PC-9 (cell line): ENCODE data around the gene RNF157.

Experiments
- CTCF ChIP-seq: fragments of 200-600 bp; sonication (generic); conservative IDR thresholded peaks from 2 replicates; pipeline ENCODE4 v1.6.1; 2017; ENCODE audit warnings: mixed run types, antibody characterized with exemption, mild to moderate bottlenecking, moderate library complexity
- EZH2 ChIP-seq: fragments of 200-600 bp; sonication (generic); IDR thresholded peaks from 2 replicates; pipeline ENCODE4 v1.8.0; 2017; ENCODE audit warnings: antibody characterized with exemption, low read depth

- TF ChIP-seq CTCF (no peak), EZH2 (no peak)
These were observed 85.1 kb downstream of the RNF157 start for GRCh38 chr17:76154936-76155845.
